Astrocyte of the spinal cord (primary cell): ENCODE data around the gene TESK2.

ENCODE experiments used
- DNase-seq: peaks from one replicate; pipeline ENCODE4 v3.0.0; 2011; ENCODE audit warnings: low read depth, low spot score
- H3K4me3 ChIP-seq: 2 replicates; pipeline ENCODE4 v1.5.1; 2011; ENCODE audit warnings: low read depth, mild to moderate bottlenecking, low read length, moderate library complexity
- in situ Hi-C: cut with HindIII; loops from 2 replicates; pipeline ENCODE4 v1.10.0; 2017; ENCODE audit warnings: low sequenced_read_pairs
- TF ChIP-seq, protein P1 (sequence below): IDR thresholded peaks from 2 replicates; pipeline ENCODE4 v1.5.1; 2012; ENCODE audit warnings: low read depth, mild to moderate bottlenecking, low read length, inconsistent platforms

The TESK2 gene

DNA sequence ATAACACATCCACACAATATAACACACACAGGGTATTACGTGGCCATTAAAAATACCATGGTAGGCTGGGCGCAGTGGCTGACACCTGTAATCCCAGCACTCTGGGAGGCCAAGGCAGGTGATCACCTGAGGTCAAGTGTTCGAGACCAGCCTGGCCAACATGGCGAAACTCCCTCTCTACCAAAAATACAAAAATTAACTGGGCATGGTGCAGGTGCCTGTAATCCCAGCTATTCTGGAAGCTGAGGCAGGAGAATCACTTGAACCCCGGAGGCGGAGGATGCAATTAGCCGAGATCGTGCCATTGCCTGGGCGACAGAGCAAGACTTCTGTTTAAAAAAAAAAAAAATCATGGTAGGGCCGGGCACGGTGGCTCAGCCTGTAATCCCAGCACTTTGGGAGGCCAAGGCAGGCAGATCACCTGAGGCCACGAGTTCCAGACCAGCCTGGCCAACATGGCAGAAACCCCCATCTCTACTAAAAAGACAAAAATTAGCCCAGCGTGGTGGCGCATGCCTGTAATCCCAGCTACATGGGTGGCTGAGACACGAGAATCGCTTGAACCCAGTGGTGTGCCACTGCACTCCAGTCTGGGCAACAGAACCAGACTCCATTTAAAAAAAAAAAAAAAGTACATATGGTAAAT is 188.3 kb downstream of the TESK2 start:
- peak overlapping the region; percentile 57 for H3K4me3 ChIP-seq
- in situ Hi-C loops: no loop called here
- no peak for DNase-seq
- TF ChIP-seq, protein P1, sequence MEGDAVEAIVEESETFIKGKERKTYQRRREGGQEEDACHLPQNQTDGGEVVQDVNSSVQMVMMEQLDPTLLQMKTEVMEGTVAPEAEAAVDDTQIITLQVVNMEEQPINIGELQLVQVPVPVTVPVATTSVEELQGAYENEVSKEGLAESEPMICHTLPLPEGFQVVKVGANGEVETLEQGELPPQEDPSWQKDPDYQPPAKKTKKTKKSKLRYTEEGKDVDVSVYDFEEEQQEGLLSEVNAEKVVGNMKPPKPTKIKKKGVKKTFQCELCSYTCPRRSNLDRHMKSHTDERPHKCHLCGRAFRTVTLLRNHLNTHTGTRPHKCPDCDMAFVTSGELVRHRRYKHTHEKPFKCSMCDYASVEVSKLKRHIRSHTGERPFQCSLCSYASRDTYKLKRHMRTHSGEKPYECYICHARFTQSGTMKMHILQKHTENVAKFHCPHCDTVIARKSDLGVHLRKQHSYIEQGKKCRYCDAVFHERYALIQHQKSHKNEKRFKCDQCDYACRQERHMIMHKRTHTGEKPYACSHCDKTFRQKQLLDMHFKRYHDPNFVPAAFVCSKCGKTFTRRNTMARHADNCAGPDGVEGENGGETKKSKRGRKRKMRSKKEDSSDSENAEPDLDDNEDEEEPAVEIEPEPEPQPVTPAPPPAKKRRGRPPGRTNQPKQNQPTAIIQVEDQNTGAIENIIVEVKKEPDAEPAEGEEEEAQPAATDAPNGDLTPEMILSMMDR: no peak

DNA sequence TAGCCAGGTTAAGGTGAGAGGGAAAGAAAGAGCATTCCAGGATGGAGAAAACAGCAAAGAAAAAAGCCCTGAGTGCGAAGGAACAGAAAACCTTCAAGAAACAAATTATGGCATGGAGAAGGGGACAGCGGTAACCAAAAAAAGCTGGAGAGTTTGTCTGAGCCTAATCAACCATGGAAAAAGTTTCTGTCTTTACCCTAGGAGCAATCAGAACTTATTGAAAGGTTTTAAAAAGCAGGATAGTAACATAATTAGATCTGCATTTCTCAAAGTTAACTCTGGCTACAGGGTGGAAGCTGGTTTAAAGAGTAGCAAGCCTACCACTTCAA is 190.3 kb downstream of the TESK2 start:
- in situ Hi-C loops: no loop called here
- TF ChIP-seq, protein P1: no peak
- no peak overlapping the region for H3K4me3 ChIP-seq
- no peak for DNase-seq

DNA sequence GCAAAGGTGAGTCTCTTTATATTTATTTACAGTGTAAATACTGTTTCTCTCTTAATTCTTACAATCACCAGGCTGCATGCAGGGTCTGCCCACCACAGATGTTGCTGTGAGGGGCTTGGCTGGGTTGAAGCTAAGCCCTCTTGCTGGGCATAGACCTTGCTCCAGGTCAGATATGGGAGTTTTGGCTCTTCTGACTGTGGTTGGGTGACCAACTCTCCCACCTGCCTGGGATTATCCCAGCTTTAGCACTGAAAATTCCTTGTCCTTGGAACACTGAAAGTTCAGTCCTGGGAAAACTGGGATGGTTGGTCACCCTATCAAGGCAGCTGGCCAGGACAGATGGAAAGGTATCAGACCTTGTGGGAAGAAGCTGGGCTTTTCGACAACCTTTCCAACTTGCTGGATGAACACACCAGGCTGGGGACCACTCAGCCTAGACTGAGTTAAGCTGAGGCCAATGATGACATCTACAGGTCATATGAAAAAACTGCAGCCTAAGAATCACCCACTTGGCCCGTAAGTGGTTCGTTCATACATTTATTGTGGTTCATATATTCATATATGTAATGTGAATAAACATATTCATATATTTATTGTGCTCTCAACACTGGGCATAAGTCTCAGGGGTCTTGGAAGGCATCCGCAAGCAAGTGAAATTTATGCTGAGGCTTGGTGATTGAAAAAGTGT is 190.8 kb downstream of the TESK2 start:
- in situ Hi-C loops: no loop called here
- TF ChIP-seq, protein P1: peak; percentile 74
- H3K4me3 ChIP-seq: no peak overlapping the region
- peak; percentile 78 for DNase-seq

DNA sequence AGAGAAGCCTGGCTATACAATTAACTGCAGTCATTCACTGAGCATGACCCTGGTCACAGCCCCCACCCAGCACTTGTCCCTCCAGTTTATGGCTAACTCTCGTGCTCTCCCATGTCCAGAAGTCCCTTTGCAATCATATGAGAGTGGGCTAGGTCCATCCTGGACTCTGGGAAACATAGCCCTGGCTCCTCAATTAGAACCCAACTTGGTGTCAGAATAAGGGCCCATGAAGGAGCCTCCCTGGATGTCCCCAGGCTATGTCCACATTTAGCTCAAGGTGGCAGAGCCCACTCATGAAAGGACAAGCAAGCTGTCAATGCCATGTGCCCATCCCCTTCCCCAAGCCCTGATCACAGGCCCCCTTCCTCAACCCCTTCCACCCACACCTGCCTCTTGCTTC is 191.7 kb downstream of the TESK2 start:
- TF ChIP-seq, protein P1: no peak
- in situ Hi-C loops: no loop called here
- no peak for DNase-seq
- H3K4me3 ChIP-seq: no peak overlapping the region

DNA sequence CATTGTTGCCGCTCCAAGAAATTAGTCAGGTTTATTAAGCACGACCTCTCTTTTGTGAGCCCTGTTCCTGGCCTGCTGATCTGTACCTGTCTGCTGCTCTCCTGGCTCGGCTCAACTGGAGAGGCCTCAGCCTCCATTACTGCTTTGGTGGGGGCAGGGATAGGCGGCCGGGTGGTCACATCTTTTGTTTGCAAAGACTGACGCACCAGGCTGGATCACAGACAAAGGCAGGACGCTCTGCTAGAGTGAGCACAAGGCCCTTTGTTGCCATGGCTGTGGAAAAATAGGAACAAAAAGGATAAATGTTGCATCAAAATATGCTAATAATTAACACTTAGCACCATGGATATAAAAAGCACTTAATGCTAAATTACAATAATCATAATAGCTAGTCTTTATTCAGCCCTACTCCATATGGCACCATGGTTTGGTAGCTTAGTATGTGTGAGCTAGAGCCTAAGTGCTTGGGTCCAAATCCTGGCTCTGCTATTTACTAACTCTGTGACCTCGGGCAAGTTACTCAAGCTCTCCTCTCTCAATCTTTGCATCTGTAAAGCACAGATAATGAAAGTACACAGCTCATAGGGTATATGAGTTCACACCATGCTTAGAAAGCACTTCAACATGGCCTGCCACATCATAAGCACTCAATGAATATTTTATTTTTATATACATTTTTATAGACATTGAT is 193.2 kb downstream of the TESK2 start:
- no peak for DNase-seq
- TF ChIP-seq, protein P1: no peak
- in situ Hi-C loops: no loop called here
- no peak overlapping the region for H3K4me3 ChIP-seq
